H1 (cell line): ENCODE measurements around the gene PHKA2. TPM values are rescaled to one million over a fixed set of nuclear protein-coding genes. Genes with fewer than 3 reads are reported as not detected.

Experiments
- CTCF ChIA-PET: fragments of 300-600 bp; sonication (Branson Sonifier 250); formaldehyde crosslinking; loops from one replicate; lab custom pipeline; 2021; ENCODE audit not compliant: partially characterized antibody; lab: Charles Lee
- POLR2A ChIA-PET: fragments of 300-600 bp; sonication (Branson Sonifier 250); formaldehyde crosslinking; loops from one replicate; lab custom pipeline; 2021; ENCODE audit warnings: inconsistent platforms; ENCODE audit not compliant: partially characterized antibody; lab: Charles Lee
- DNase-seq, 2 experiments: peaks; one replicate each; pipeline versions ENCODE4 v3.0.0 to v3.0.0-alpha.2; 2010 to 2022; ENCODE audit warnings: low spot score in 2 of 2, low read depth in 1 of 2, mixed read lengths in 1 of 2
- FAIRE-seq: peaks from 2 replicates; lab custom pipeline; 2011; peaks lifted over from hg19 to GRCh38; lab: Jason Lieb, UNC
- H2AFZ ChIP-seq: 2 replicates; pipeline ENCODE4 v1.8.1; 2012; ENCODE audit warnings: low read length, inconsistent platforms
- H2AK5ac ChIP-seq: 2 replicates; pipeline ENCODE4 v1.6.1; 2013; ENCODE audit warnings: low read depth, low read length
- H2BK120ac ChIP-seq: replicated peaks from 2 replicates; pipeline ENCODE3; 2013; ENCODE audit warnings: low read depth, low read length, inconsistent platforms
- H2BK12ac ChIP-seq: 2 replicates; pipeline ENCODE4 v1.6.1; 2013; ENCODE audit warnings: low read depth, low read length
- H2BK15ac ChIP-seq: 2 replicates; pipeline ENCODE4 v1.6.1; 2013; ENCODE audit warnings: low read length
- H2BK20ac ChIP-seq: 2 replicates; pipeline ENCODE4 v1.6.1; 2013; ENCODE audit warnings: low read length
- H2BK5ac ChIP-seq: 2 replicates; pipeline ENCODE4 v1.6.1; 2013; ENCODE audit warnings: low read depth, low read length
- H3K14ac ChIP-seq: 2 replicates; pipeline ENCODE4 v1.6.1; 2013; ENCODE audit warnings: inconsistent platforms; ENCODE audit not compliant: insufficient read length
- H3K18ac ChIP-seq: 2 replicates; pipeline ENCODE4 v1.6.1; 2013; ENCODE audit warnings: low read length; ENCODE audit errors: extremely low read depth
- H3K23ac ChIP-seq: 2 replicates; pipeline ENCODE4 v1.6.1; 2013; ENCODE audit warnings: inconsistent platforms; ENCODE audit not compliant: insufficient read length
- H3K23me2 ChIP-seq: 2 replicates; pipeline ENCODE4 v1.6.1; 2013; ENCODE audit warnings: low read depth, low read length
- H3K27ac ChIP-seq: 2 replicates; pipeline ENCODE4 v1.6.1; 2011; ENCODE audit warnings: low read depth, low read length, inconsistent platforms
- H3K27me3 ChIP-seq, 4 experiments: replicated peaks in 1 of 4; 1 replicate in 1 of 4; 2 replicates in 3 of 4; pipeline versions ENCODE4 v1.6.1 to v1.8.1; 2011 to 2013; ENCODE audit warnings: low read length in 3 of 4, mild to moderate bottlenecking in 3 of 4, inconsistent platforms in 2 of 4, mixed read lengths in 2 of 4, moderate library complexity in 1 of 4; ENCODE audit not compliant: control insufficient read depth in 3 of 4, insufficient read depth in 3 of 4; ENCODE audit errors: extremely low read depth in 1 of 4
- H3K36me3 ChIP-seq, 4 experiments: 2 replicates each; pipeline versions ENCODE4 v1.6.1 to v1.8.1; 2011 to 2013; ENCODE audit warnings: mild to moderate bottlenecking in 4 of 4, low read length in 3 of 4, moderate library complexity in 2 of 4, control low read depth in 1 of 4, inconsistent platforms in 1 of 4; ENCODE audit not compliant: insufficient read depth in 4 of 4, control insufficient read depth in 2 of 4
- H3K4ac ChIP-seq: replicated peaks from 2 replicates; pipeline ENCODE3; 2013; ENCODE audit warnings: low read length, low read depth, mixed read lengths, inconsistent platforms; ENCODE audit not compliant: insufficient read length
- H3K4me1 ChIP-seq, 4 experiments: replicated peaks in 1 of 4; 1 replicate in 1 of 4; 2 replicates in 3 of 4; pipeline versions ENCODE4 v1.6.1 to v1.8.1; 2011 to 2013; ENCODE audit warnings: low read length in 3 of 4, inconsistent platforms in 2 of 4, mixed read lengths in 1 of 4; ENCODE audit not compliant: insufficient read depth in 4 of 4, control insufficient read depth in 3 of 4
- H3K4me2 ChIP-seq, 2 experiments: 2 replicates each; pipeline versions ENCODE4 v1.6.1 to v1.8.1; 2011 to 2013; ENCODE audit warnings: low read depth in 2 of 2, low read length in 2 of 2, control low read depth in 1 of 2, inconsistent platforms in 1 of 2, mild to moderate bottlenecking in 1 of 2; ENCODE audit not compliant: insufficient read depth in 1 of 2
- H3K4me3 ChIP-seq, 4 experiments: fragments of 200-600, 300-600 bp in 1 of 4; sonication (generic), shearing (Covaris generic), sonication (Bioruptor Twin) in 1 of 4; 2 replicates each; pipeline versions ENCODE4 v1.5.1 to v1.8.1; 2011 to 2016; ENCODE audit warnings: low read length in 4 of 4, low read depth in 3 of 4, control low read depth in 2 of 4, inconsistent platforms in 2 of 4, mild to moderate bottlenecking in 2 of 4, mixed read lengths in 1 of 4, moderate library complexity in 1 of 4; ENCODE audit not compliant: insufficient read depth in 2 of 4; ENCODE audit errors: extremely low read depth in 1 of 4
- H3K56ac ChIP-seq: replicated peaks from 2 replicates; pipeline ENCODE3; 2013; ENCODE audit warnings: low read depth, mild to moderate bottlenecking, mixed read lengths, low read length, inconsistent platforms; ENCODE audit not compliant: insufficient read length
- H3K79me1 ChIP-seq: 2 replicates; pipeline ENCODE4 v1.6.1; 2013; ENCODE audit warnings: low read depth, low read length, control low read depth
- H3K79me2 ChIP-seq, 2 experiments: 2 replicates each; pipeline versions ENCODE4 v1.6.1 to v1.8.1; 2012 to 2013; ENCODE audit warnings: low read length in 2 of 2, mild to moderate bottlenecking in 2 of 2, inconsistent platforms in 1 of 2; ENCODE audit not compliant: insufficient read depth in 2 of 2, control insufficient read depth in 1 of 2
- H3K9ac ChIP-seq, 4 experiments: replicated peaks in 1 of 4; 1 replicate in 1 of 4; 2 replicates in 3 of 4; pipeline versions ENCODE4 v1.6.1 to v1.8.1; 2011 to 2013; ENCODE audit warnings: low read depth in 3 of 4, low read length in 3 of 4, control low read depth in 2 of 4, mild to moderate bottlenecking in 2 of 4, moderate library complexity in 2 of 4, inconsistent platforms in 1 of 4; ENCODE audit errors: extremely low read depth in 1 of 4
- H3K9me3 ChIP-seq, 2 experiments: 2 replicates each; pipeline versions ENCODE4 v1.6.1 to v1.8.1; 2012 to 2013; ENCODE audit warnings: mild to moderate bottlenecking in 2 of 2, moderate library complexity in 2 of 2, control low read depth in 1 of 2, inconsistent platforms in 1 of 2, low read depth in 1 of 2, low read length in 1 of 2, mixed read lengths in 1 of 2; ENCODE audit not compliant: insufficient read depth in 2 of 2
- H4K20me1 ChIP-seq, 2 experiments: replicated peaks in 1 of 2; 2 replicates each; pipeline versions ENCODE3 to v1.8.1; 2011 to 2013; ENCODE audit warnings: inconsistent platforms in 2 of 2, low read length in 2 of 2, mild to moderate bottlenecking in 1 of 2; ENCODE audit not compliant: insufficient read depth in 2 of 2, control insufficient read depth in 1 of 2
- H4K5ac ChIP-seq: 2 replicates; pipeline ENCODE4 v1.6.1; 2013; ENCODE audit warnings: low read length, low read depth, mixed read lengths, inconsistent platforms; ENCODE audit not compliant: insufficient read length
- H4K8ac ChIP-seq: 2 replicates; pipeline ENCODE4 v1.8.0; 2013; ENCODE audit warnings: mild to moderate bottlenecking, moderate library complexity, low read length, inconsistent platforms; ENCODE audit not compliant: insufficient read depth; ENCODE audit errors: extremely low read depth
- H4K91ac ChIP-seq: replicated peaks from 2 replicates; pipeline ENCODE3; 2013; ENCODE audit warnings: low read length, mixed read lengths, inconsistent platforms; ENCODE audit not compliant: insufficient read length
- ATF2 ChIP-seq: IDR thresholded peaks from 2 replicates; pipeline ENCODE4 v1.6.1; 2012; ENCODE audit warnings: low read length, inconsistent platforms
- KDM5A ChIP-seq: fragments of 200-600 bp; IDR thresholded peaks from 2 replicates; pipeline ENCODE4 v1.7.1; 2012; ENCODE audit warnings: mild to moderate bottlenecking, low read length, inconsistent platforms, mixed read lengths
- ZNF274 ChIP-seq: IDR thresholded peaks from 2 replicates; pipeline ENCODE4 v1.7.0; 2012; ENCODE audit warnings: low read length, borderline replicate concordance; ENCODE audit errors: extremely low read depth
- WGBS, 2 experiments: shearing (Covaris generic) in 1 of 2; methylation state at CpG; one replicate each; pipeline versions ENCODE4 v1.1.6 to v1.1.7; 2013 to 2015; ENCODE audit warnings: low lambda C conversion rate in 2 of 2, mixed read lengths in 2 of 2, inconsistent platforms in 1 of 2, low coverage in 1 of 2, missing lambda C conversion rate in 1 of 2; ENCODE audit not compliant: insufficient replicate concordance in 2 of 2, insufficient coverage in 1 of 2, insufficient read length in 1 of 2; ENCODE audit errors: extremely low coverage in 1 of 2, missing lambda C conversion rate in 1 of 2; 5-methylcytosine and 5-hydroxymethylcytosine counted together
- polyA plus RNA-seq, 7 experiments: library from polyadenylated mRNA; depleted of rRNA in 3 of 7; stranded (reverse) in 5 of 7; unstranded in 2 of 7; fragments of >200 nt in 5 of 7; fragments of 200-250 nt in 2 of 7; gene quantifications; 1 replicate in 5 of 7; 2 replicates in 1 of 7; 4 replicates in 1 of 7; pipeline versions ENCODE4 v1.2.1 to v1.2.3, GENCODE V29; 2011 to 2013; ENCODE audit warnings: missing spikeins in 2 of 7, mixed read lengths in 2 of 7
- total RNA-seq: library from RNA; stranded (reverse); fragmentation: NEBNext Ultra II Directional; extraction: Animal tissue kit (Norgen Biotek cat#: 25700); gene quantifications from 2 replicates; pipeline ENCODE4 v1.2.1, GENCODE V29; 2021

Gene PHKA2
- total and polyA plus RNA-seq, 2 of the 8 experiments (the other 6 are each of a cell fraction or from before 2014, with no cell fraction given) = 28.1 to 35.8 TPM

- ChIA-PET CTCF (interaction anchor here (0.7 kb wide), 1 partner anchor 517 kb away, joined by 3 read pairs; no protein-coding TSS in a partner anchor), POLR2A (no interaction called here)
Measured at GRCh38 chrX:18906286-18906685, 77.6 kb downstream of the PHKA2 start.

More at GRCh38 chrX:18906286-18906685, 77.6 kb downstream of the PHKA2 start:
- H3K27ac ChIP-seq = no peak overlapping the region
- H2BK120ac ChIP-seq = no peak overlapping the region
- no peak overlapping the region for H2AFZ ChIP-seq
- H3K79me1 ChIP-seq = no peaks in the 10 kb centered on the region
- H3K23me2 ChIP-seq = no peaks in the 10 kb centered on the region
- no peaks in the 10 kb centered on the region for H3K79me2 ChIP-seq
- H3K9ac ChIP-seq = no peak overlapping the region
- TF ChIP-seq ATF2 = no peak
- no peak for TF ChIP-seq KDM5A
- no peak for TF ChIP-seq ZNF274
- TF ChIP-seq, all 59 proteins: peak for 0
- Histone ChIP-seq H4K5ac (no peak overlapping the region), H3K18ac (no peak overlapping the region), H3K9me3 (no peaks in the 10 kb centered on the region), H2BK12ac (no peak overlapping the region), H3K14ac (no peak overlapping the region), H3K56ac (no peak overlapping the region), H3K27me3 (no peaks in the 10 kb centered on the region), H4K91ac (no peak overlapping the region), H3K23ac (no peak overlapping the region), H4K8ac (no peak overlapping the region), H3K36me3 (peaks cover 0 to 15% (median 6%) of the 10 kb centered on the region in 4 experiments; a peak in 6 of 8 replicates), H3K4me2 (no peak overlapping the region), H2AK5ac (no peak overlapping the region), H3K4me1 (no peaks in the 10 kb centered on the region), H2BK5ac (no peak overlapping the region), H4K20me1 (no peaks in the 10 kb centered on the region), H3K4ac (no peak overlapping the region), H3K4me3 (no peak overlapping the region), H2BK20ac (no peak overlapping the region), H2BK15ac (no peak overlapping the region)
- WGBS, 2 experiments = 95% methylated on average over 4 of the region's 12 CpGs; no CpG with 5 or more reads in 1 of the 2 experiments
- FAIRE-seq (no peak), DNase-seq (no peak)
